Neural cell (in vitro differentiated cells): ENCODE measurements around the gene C13orf46. TPM values are rescaled to one million over a fixed set of nuclear protein-coding genes. Genes with fewer than 3 reads are reported as not detected.

Experiments
- H2AFZ ChIP-seq: fragments of 200-600, 300-800 bp; sonication (generic), shearing (Covaris generic); 2 replicates; pipeline ENCODE4 v1.6.0; 2014; ENCODE audit warnings: low read depth, mild to moderate bottlenecking, antibody characterized with exemption, low read length, moderate library complexity
- H3F3A ChIP-seq: fragments of 200-600 bp; shearing (Covaris generic); 2 replicates; pipeline ENCODE4 v1.6.1; 2016; ENCODE audit warnings: mild to moderate bottlenecking, moderate library complexity, mixed read lengths, antibody characterized with exemption, low read length; ENCODE audit not compliant: insufficient read depth, poor library complexity, severe bottlenecking
- H3K27ac ChIP-seq: fragments of 200-600, 300-800 bp; sonication (generic), shearing (Covaris generic); 2 replicates; pipeline ENCODE4 v1.5.1; 2014; ENCODE audit warnings: mild to moderate bottlenecking, low read length, moderate library complexity
- H3K27me3 ChIP-seq: fragments of 300-800, 200-600 bp; sonication (generic), shearing (Covaris generic); 2 replicates; pipeline ENCODE4 v1.6.0; 2014; ENCODE audit warnings: mild to moderate bottlenecking, low read depth, low read length, moderate library complexity; ENCODE audit not compliant: insufficient read depth
- H3K36me3 ChIP-seq: fragments of 300-800, 200-600 bp; sonication (generic), shearing (Covaris generic); 2 replicates; pipeline ENCODE4 v1.5.1; 2014; ENCODE audit warnings: mild to moderate bottlenecking, antibody characterized with exemption, low read length, moderate library complexity; ENCODE audit not compliant: insufficient read depth
- H3K4me2 ChIP-seq: fragments of 300-800, 200-600 bp; sonication (generic), shearing (Covaris generic); 2 replicates; pipeline ENCODE4 v1.6.0; 2014; ENCODE audit warnings: mild to moderate bottlenecking, low read length
- H3K4me3 ChIP-seq: fragments of 300-800, 200-600 bp; sonication (generic), shearing (Covaris generic); 2 replicates; pipeline ENCODE4 v1.5.1; 2014; ENCODE audit warnings: mild to moderate bottlenecking, low read length, moderate library complexity
- H3K79me2 ChIP-seq: fragments of 200-600 bp; shearing (Covaris generic); replicated peaks from 2 replicates; pipeline ENCODE4 v1.6.0; 2014; ENCODE audit warnings: mild to moderate bottlenecking, low read length, moderate library complexity; ENCODE audit not compliant: insufficient read depth
- H3K9ac ChIP-seq: fragments of 300-800, 200-600 bp; sonication (generic), shearing (Covaris generic); 2 replicates; pipeline ENCODE4 v1.6.1; 2016; ENCODE audit warnings: mild to moderate bottlenecking, low read length, mixed read lengths
- H3K9me2 ChIP-seq: fragments of 200-600 bp; shearing (Covaris generic); 2 replicates; pipeline ENCODE4 v1.6.1; 2016; ENCODE audit warnings: mild to moderate bottlenecking, low read length, mixed read lengths; ENCODE audit not compliant: insufficient read depth
- H3K9me3 ChIP-seq: fragments of 200-600, 300-800 bp; sonication (generic), shearing (Covaris generic); 2 replicates; pipeline ENCODE4 v1.6.1; 2016; ENCODE audit warnings: mild to moderate bottlenecking, mixed run types, low read length, moderate library complexity, mixed read lengths
- H4K20me1 ChIP-seq: fragments of 200-600 bp; shearing (Covaris generic); 2 replicates; pipeline ENCODE4 v1.6.1; 2016; ENCODE audit warnings: mild to moderate bottlenecking, mixed run types; ENCODE audit not compliant: insufficient read depth
- CTCF ChIP-seq: fragments of 450-650 bp; IDR thresholded peaks from 2 replicates; pipeline ENCODE4 v1.5.1; 2014; ENCODE audit warnings: antibody characterized with exemption, mild to moderate bottlenecking, moderate library complexity; ENCODE audit not compliant: poor library complexity, severe bottlenecking
- EP300 ChIP-seq: fragments of 450-650 bp; conservative IDR thresholded peaks from 2 replicates; pipeline ENCODE4 v1.6.1; 2014; ENCODE audit warnings: antibody characterized with exemption, mild to moderate bottlenecking, moderate library complexity; ENCODE audit not compliant: poor library complexity, severe bottlenecking
- EZH2 ChIP-seq: fragments of 200-600, 300-800 bp; shearing (Covaris generic), sonication (generic); IDR thresholded peaks from 2 replicates; pipeline ENCODE4 v1.6.1; 2014; ENCODE audit warnings: antibody characterized with exemption, low read length, borderline replicate concordance, mild to moderate bottlenecking; ENCODE audit not compliant: insufficient read depth, poor library complexity, severe bottlenecking
- MXI1 ChIP-seq: fragments of 450-650 bp; conservative IDR thresholded peaks from 2 replicates; pipeline ENCODE4 v1.6.1; 2014; ENCODE audit warnings: antibody characterized with exemption, mild to moderate bottlenecking; ENCODE audit not compliant: poor library complexity, severe bottlenecking
- POLR2AphosphoS5 ChIP-seq: IDR thresholded peaks from 2 replicates; pipeline ENCODE4 v1.6.1; 2012
- RAD21 ChIP-seq: fragments of 450-650 bp; conservative IDR thresholded peaks from 2 replicates; pipeline ENCODE4 v1.6.1; 2014; ENCODE audit warnings: antibody characterized with exemption, mild to moderate bottlenecking, moderate library complexity
- REST ChIP-seq: IDR thresholded peaks from 2 replicates; pipeline ENCODE4 v1.6.1; 2012; ENCODE audit warnings: borderline replicate concordance
- SMC3 ChIP-seq: fragments of 450-650 bp; conservative IDR thresholded peaks from 2 replicates; pipeline ENCODE4 v1.6.1; 2014; ENCODE audit warnings: antibody characterized with exemption, mild to moderate bottlenecking, moderate library complexity; ENCODE audit not compliant: poor library complexity
- TAF1 ChIP-seq: IDR thresholded peaks from 2 replicates; pipeline ENCODE4 v1.6.1; 2012; ENCODE audit warnings: low read depth
- polyA plus RNA-seq: library from polyadenylated mRNA; depleted of rRNA; stranded (reverse); fragments of >200 nt; gene quantifications from 2 replicates; pipeline ENCODE4 v1.2.3, GENCODE V29; 2014

Gene C13orf46
- polyA plus RNA-seq, 1 donor from 2014 or later, result not detected

- Histone ChIP-seq H3K27ac (no peak overlapping the region), H3K9ac (no peak overlapping the region), H3F3A (no peaks in the 10 kb centered on the region), H3K4me3 (no peak overlapping the region), H3K9me3 (no peaks in the 10 kb centered on the region), H3K27me3 (no peaks in the 10 kb centered on the region), H3K79me2 (no peaks in the 10 kb centered on the region), H2AFZ (no peak overlapping the region), H3K36me3 (no peaks in the 10 kb centered on the region), H4K20me1 (no peaks in the 10 kb centered on the region), H3K4me2 (no peak overlapping the region), H3K9me2 (no peaks in the 10 kb centered on the region)
- TF ChIP-seq POLR2AphosphoS5, result no peak
- TF ChIP-seq RAD21, result no peak
- TF ChIP-seq EZH2, result no peak
- no peak for TF ChIP-seq REST
- TF ChIP-seq TAF1, result no peak
- no peak for TF ChIP-seq EP300
- no peak for TF ChIP-seq CTCF
- no peak for TF ChIP-seq SMC3
- TF ChIP-seq MXI1, result no peak
These were observed 61.3 kb downstream of the C13orf46 start for GRCh38 chr13:113912596-113912995.

GRCh38 chr13:113907635-113908617 is 66.0 kb downstream of the C13orf46 start:
- H3K36me3 ChIP-seq, result no peaks in the 10 kb centered on the region
- TF ChIP-seq EP300, result no peak
- TF ChIP-seq RAD21, result no peak
- no peak for TF ChIP-seq EZH2
- TF ChIP-seq MXI1, result no peak
- no peak for TF ChIP-seq TAF1
- TF ChIP-seq REST, result no peak
- H3K9ac ChIP-seq, result no peak overlapping the region
- no peaks in the 10 kb centered on the region for H3K27me3 ChIP-seq
- no peak overlapping the region for H3K4me3 ChIP-seq
- H3F3A ChIP-seq, result no peaks in the 10 kb centered on the region
- H3K79me2 ChIP-seq, result no peaks in the 10 kb centered on the region
- no peaks in the 10 kb centered on the region for H3K9me2 ChIP-seq
- H4K20me1 ChIP-seq, result no peaks in the 10 kb centered on the region
- no peaks in the 10 kb centered on the region for H3K9me3 ChIP-seq
- H3K4me2 ChIP-seq, result no peak overlapping the region
- H2AFZ ChIP-seq, result no peak overlapping the region
- no peak overlapping the region for H3K27ac ChIP-seq
